DMS53 treated with DMSO at 0.1 percent for 48 hours (cell line): ENCODE measurements around the gene MAPK9.
"Not testable (repeated sequence)": the region's sequence is repeated elsewhere in the genome, so short reads cannot be mapped to it uniquely, and the experiment has no call there.

Experiments used
- DNase-seq: peaks from one replicate; lab custom pipeline; 2025; ENCODE audit not compliant: unreplicated experiment; lab: John Stamatoyannopoulos, UW

Gene MAPK9

GRCh38 chr5:180238631-180239030 lies 53.3 kb downstream of the MAPK9 start:
- DNase-seq = no peak

GRCh38 chr5:180235846-180236245 lies 56.0 kb downstream of the MAPK9 start:
- no peak for DNase-seq

GRCh38 chr5:180235077-180235476 lies 56.8 kb downstream of the MAPK9 start:
- DNase-seq = no peak

- DNase-seq = no peak
These were observed 57.6 kb downstream of the MAPK9 start for GRCh38 chr5:180234271-180234670.

- no peak for DNase-seq
These were observed 58.2 kb downstream of the MAPK9 start for GRCh38 chr5:180233729-180234128.

GRCh38 chr5:180230017-180230416 lies 61.9 kb downstream of the MAPK9 start:
- no peak for DNase-seq

- no peak for DNase-seq
These were observed 69.8 kb downstream of the MAPK9 start for GRCh38 chr5:180222056-180222455.

- DNase-seq = no peak
These were observed 74.1 kb downstream of the MAPK9 start for GRCh38 chr5:180217797-180218196.

GRCh38 chr5:180216646-180217171 lies 75.2 kb downstream of the MAPK9 start:
- no peak for DNase-seq

GRCh38 chr5:180215783-180216630 lies 75.9 kb downstream of the MAPK9 start:
- DNase-seq = no peak

GRCh38 chr5:180214870-180215770 lies 76.8 kb downstream of the MAPK9 start:
- DNase-seq = no peak

- DNase-seq = no peak
These were observed 78.2 kb downstream of the MAPK9 start for GRCh38 chr5:180213657-180214207.

GRCh38 chr5:180213256-180213600 lies 78.7 kb downstream of the MAPK9 start:
- DNase-seq = no peak

GRCh38 chr5:180212363-180213255 lies 79.3 kb downstream of the MAPK9 start:
- no peak for DNase-seq

- no peak for DNase-seq
These were observed 80.2 kb downstream of the MAPK9 start for GRCh38 chr5:180211761-180212035.

- DNase-seq = no peak
These were observed 80.7 kb downstream of the MAPK9 start for GRCh38 chr5:180210961-180211760.

- not testable (repeated sequence) for DNase-seq
These were observed 81.8 kb downstream of the MAPK9 start for GRCh38 chr5:180210077-180210476.

- no peak for DNase-seq
These were observed 82.7 kb downstream of the MAPK9 start, which contains the start of gene RASGEF1C for GRCh38 chr5:180209137-180209581. Gene RASGEF1C (minus strand): TSS chr5:180209211. CDS start chr5:180138052, 71,159 bp downstream.

GRCh38 chr5:180208435-180209081 lies 83.3 kb downstream of the MAPK9 start:
- no peak for DNase-seq
